Spleen (tissue), 7 donors: ENCODE results near the gene MRPL38.
A peak's percentile ranks its signal among the peaks of the same experiment; 100 is the strongest.

ENCODE experiments used
- CTCF ChIP-seq, 11 experiments: fragments of 200-600 bp in 7 of 11; fragments of 450-650 bp in 4 of 11; sonication (generic) in 4 of 11; IDR thresholded peaks in 8 of 11; conservative IDR thresholded peaks in 3 of 11; 1 replicate in 7 of 11; 2 replicates in 4 of 11; pipeline versions ENCODE4 v1.4.0 to v1.8.0; 2016 to 2021; ENCODE audit warnings: antibody characterized with exemption in 11 of 11, inconsistent platforms in 4 of 11, mild to moderate bottlenecking in 1 of 11
- POLR2AphosphoS5 ChIP-seq, 3 donors: sonication (generic); formaldehyde crosslinking; IDR thresholded peaks; one replicate each; pipeline ENCODE4 v1.5.1; 2017; ENCODE audit warnings: antibody characterized with exemption in 3 of 3
- donor health status: DM: no; HTN: no; CAD: no; lungs with moderate emphysema.
- donor health status: DM: no; HTN: no; CAD: no.
- donor health status: DM: no; HTN: no; CAD: no.

GRCh38 chr17:75855310-75856061, 49.2 kb downstream of the MRPL38 start, which contains the start of gene WBP2:
- peak in 10 of 11 experiments; percentile 29 to 65 (median 52) for TF ChIP-seq CTCF (IDR thresholded peaks at IDR 0.05 in 8 of 11, conservative IDR thresholded peaks at IDR 0.05 in 3 of 11)
- peak; percentile 100 for TF ChIP-seq POLR2AphosphoS5 (IDR thresholded peaks at IDR 0.05)
